ENCODE measurements around the gene PIRT. TPM values are rescaled to one million over a fixed set of nuclear protein-coding genes. Genes with fewer than 3 reads are reported as not detected.

PIRT gene
- total RNA-seq, 1 donor from 2014 or later: not detected

DNA sequence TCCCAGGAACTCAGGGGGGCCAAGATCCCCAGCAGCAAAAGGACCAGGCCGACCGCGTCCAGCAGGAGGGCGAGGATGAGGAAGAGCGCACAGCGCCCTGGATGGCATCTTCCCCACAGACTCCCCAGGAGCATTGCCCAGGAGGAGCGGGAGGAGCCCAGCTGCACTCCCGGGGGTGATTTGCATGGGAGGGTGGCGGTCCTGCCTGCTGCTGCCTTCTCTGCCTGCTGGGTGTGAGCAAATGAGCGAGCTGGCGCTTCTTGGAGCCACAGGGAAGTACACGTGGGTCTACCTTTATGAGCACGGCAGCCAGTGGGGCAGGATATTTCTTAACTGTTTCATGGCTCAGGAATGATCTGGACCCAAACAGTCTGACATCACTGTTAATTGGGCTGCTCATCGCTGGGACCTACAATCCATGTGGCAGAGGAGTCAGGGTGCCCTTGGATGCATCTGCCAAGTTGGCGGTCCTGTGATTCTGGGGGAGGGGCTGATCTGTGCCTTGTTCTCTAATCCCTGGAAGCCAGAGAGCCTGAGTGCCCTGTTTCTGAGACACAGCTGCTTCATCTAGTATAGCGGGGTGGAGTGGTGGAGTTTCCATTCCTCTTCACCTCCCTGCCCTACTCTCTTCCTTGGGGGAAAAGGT lies 33.9 kb downstream of the PIRT start, which contains the start of gene TMEM238L:
TSS of gene TMEM238L (minus strand) at position 270 of the 646 bp plus-strand sequence. CDS start at position 134, 136 bp downstream.
- Mint-ChIP-seq H3K36me3 (ENCODE audit: unreplicated experiment) (no peaks in the 10 kb centered on the region), H3K9me3 (ENCODE audit: unreplicated experiment) (peaks cover 4% of the 10 kb centered on the region), H3K4me1 (ENCODE audit: unreplicated experiment) (no peaks in the 10 kb centered on the region), H3K27ac (ENCODE audit: unreplicated experiment) (no peak within 1 kb of the TSS), H3K4me3 (ENCODE audit: unreplicated experiment) (no peak within 1 kb of the TSS), H3K27me3 (ENCODE audit: unreplicated experiment) (no peaks in the 10 kb centered on the region)
- TF ChIP-seq, protein P1, sequence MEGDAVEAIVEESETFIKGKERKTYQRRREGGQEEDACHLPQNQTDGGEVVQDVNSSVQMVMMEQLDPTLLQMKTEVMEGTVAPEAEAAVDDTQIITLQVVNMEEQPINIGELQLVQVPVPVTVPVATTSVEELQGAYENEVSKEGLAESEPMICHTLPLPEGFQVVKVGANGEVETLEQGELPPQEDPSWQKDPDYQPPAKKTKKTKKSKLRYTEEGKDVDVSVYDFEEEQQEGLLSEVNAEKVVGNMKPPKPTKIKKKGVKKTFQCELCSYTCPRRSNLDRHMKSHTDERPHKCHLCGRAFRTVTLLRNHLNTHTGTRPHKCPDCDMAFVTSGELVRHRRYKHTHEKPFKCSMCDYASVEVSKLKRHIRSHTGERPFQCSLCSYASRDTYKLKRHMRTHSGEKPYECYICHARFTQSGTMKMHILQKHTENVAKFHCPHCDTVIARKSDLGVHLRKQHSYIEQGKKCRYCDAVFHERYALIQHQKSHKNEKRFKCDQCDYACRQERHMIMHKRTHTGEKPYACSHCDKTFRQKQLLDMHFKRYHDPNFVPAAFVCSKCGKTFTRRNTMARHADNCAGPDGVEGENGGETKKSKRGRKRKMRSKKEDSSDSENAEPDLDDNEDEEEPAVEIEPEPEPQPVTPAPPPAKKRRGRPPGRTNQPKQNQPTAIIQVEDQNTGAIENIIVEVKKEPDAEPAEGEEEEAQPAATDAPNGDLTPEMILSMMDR (IDR thresholded peaks at IDR 0.05): no peak
- no peak for DNase-seq (ENCODE audit: extremely low spot score, unreplicated experiment)

- no peak for DNase-seq (ENCODE audit: extremely low spot score, unreplicated experiment)
- Mint-ChIP-seq H3K27me3 (ENCODE audit: unreplicated experiment) (no peaks in the 10 kb centered on the region), H3K27ac (ENCODE audit: unreplicated experiment) (no peak overlapping the region), H3K4me3 (ENCODE audit: unreplicated experiment) (no peak overlapping the region), H3K9me3 (ENCODE audit: unreplicated experiment) (peaks cover 4% of the 10 kb centered on the region), H3K4me1 (ENCODE audit: unreplicated experiment) (no peaks in the 10 kb centered on the region), H3K36me3 (ENCODE audit: unreplicated experiment) (no peaks in the 10 kb centered on the region)
- TF ChIP-seq, protein P1 (IDR thresholded peaks at IDR 0.05): no peak
These were observed 34.5 kb downstream of the PIRT start for GRCh38 chr17:10803350-10803749.

GRCh38 chr17:10802496-10803284 lies 35.2 kb downstream of the PIRT start:
- TF ChIP-seq, protein P1 (IDR thresholded peaks at IDR 0.05): no peak

DNA sequence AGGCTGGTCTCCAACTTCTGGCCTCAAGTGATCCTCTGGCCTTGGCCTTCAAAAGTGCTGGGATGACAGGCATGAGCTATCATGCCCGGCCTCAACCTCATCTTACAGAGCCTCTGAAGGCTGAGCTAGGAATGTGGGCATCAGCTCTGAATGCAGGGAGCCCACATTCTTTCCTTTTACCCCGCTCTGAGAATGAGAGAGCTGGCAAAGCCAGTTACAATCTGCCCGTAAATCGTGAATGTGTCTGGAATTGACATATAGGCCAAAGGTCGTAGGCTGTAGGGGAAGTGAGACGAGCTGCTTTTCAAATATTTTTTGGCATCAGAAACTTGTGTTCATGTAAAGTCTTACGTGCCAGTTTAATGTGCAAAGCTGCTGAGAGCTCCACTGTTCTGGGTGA lies 38.5 kb downstream of the PIRT start:
- Mint-ChIP-seq H3K4me1 (ENCODE audit: unreplicated experiment) (no peaks in the 10 kb centered on the region), H3K4me3 (ENCODE audit: unreplicated experiment) (no peak overlapping the region), H3K27me3 (ENCODE audit: unreplicated experiment) (no peaks in the 10 kb centered on the region), H3K27ac (ENCODE audit: unreplicated experiment) (no peak overlapping the region), H3K36me3 (ENCODE audit: unreplicated experiment) (no peaks in the 10 kb centered on the region), H3K9me3 (ENCODE audit: unreplicated experiment) (peaks cover 4% of the 10 kb centered on the region)
- TF ChIP-seq, protein P1 (IDR thresholded peaks at IDR 0.05): no peak
- no peak for DNase-seq (ENCODE audit: extremely low spot score, unreplicated experiment)

More at GRCh38 chr17:10802496-10803284, 35.2 kb downstream of the PIRT start:
- H3K4me3 Mint-ChIP-seq (ENCODE audit: unreplicated experiment): no peak overlapping the region
- no peaks in the 10 kb centered on the region for H3K4me1 Mint-ChIP-seq (ENCODE audit: unreplicated experiment)
- H3K27ac Mint-ChIP-seq (ENCODE audit: unreplicated experiment): no peak overlapping the region
- DNase-seq (ENCODE audit: extremely low spot score, unreplicated experiment): no peak
- H3K9me3 Mint-ChIP-seq (ENCODE audit: unreplicated experiment): peaks cover 4% of the 10 kb centered on the region
- no peaks in the 10 kb centered on the region for H3K27me3 Mint-ChIP-seq (ENCODE audit: unreplicated experiment)
- H3K36me3 Mint-ChIP-seq (ENCODE audit: unreplicated experiment): no peaks in the 10 kb centered on the region

- H3K4me1 Mint-ChIP-seq (ENCODE audit: unreplicated experiment): no peaks in the 10 kb centered on the region
- H3K27ac Mint-ChIP-seq (ENCODE audit: unreplicated experiment): no peak overlapping the region
- no peaks in the 10 kb centered on the region for H3K36me3 Mint-ChIP-seq (ENCODE audit: unreplicated experiment)
- no peaks in the 10 kb centered on the region for H3K27me3 Mint-ChIP-seq (ENCODE audit: unreplicated experiment)
- no peak overlapping the region for H3K4me3 Mint-ChIP-seq (ENCODE audit: unreplicated experiment)
- peaks cover 4% of the 10 kb centered on the region for H3K9me3 Mint-ChIP-seq (ENCODE audit: unreplicated experiment)
- TF ChIP-seq, protein P1 (IDR thresholded peaks at IDR 0.05): no peak
- DNase-seq (ENCODE audit: extremely low spot score, unreplicated experiment): no peak
These were observed 39.0 kb downstream of the PIRT start for GRCh38 chr17:10798910-10799309.
